Measurements from ENCODE around the gene SF3B2.
"Not testable (repeated sequence)": the region's sequence is repeated elsewhere in the genome, so short reads cannot be mapped to it uniquely, and the experiment has no call there.

The SF3B2 gene

DNA sequence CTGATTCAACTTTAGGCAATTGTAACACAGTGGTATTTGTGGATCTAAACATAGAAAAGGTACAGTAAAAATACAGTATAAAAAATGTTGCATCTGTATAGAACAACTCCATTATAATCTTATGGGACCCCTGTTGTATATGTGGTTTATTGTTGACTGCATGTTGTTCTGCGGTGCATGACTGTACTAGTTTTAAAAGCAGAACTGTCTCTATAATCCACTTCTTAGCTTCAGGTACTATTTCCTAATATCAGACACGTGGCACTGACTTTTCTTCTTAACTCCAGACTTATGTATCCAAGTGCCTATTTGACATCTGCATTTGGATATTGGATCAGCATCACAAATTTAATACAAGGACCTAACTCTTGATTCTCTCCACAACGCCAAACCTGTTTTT, 59.0 kb downstream of the SF3B2 start:
- no peak for DNase-seq (ENCODE audit: low read depth)

DNA sequence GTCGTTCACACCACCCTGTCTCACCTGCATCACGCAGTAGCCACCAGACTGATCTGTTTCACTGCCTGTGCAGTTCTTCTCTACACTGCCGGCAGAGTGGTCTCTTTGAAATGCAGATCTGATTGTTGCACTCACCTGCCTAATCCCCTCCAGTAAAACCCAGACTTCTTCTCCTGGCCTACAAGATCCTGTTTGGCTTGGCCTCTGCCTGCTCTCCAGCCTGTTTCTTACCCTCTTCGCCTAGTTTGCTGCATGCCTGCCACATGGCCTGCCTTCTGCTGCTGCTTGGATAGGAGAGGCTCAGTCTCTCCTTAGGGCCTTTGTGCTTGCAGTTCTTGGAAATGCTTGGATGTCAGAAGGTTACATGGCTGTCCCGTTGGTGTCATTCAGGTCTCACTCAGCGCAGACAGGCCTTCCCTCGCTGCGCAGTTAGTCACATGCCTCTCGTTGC, 59.9 kb downstream of the SF3B2 start:
- no peak for DNase-seq (ENCODE audit: low read depth)

DNA sequence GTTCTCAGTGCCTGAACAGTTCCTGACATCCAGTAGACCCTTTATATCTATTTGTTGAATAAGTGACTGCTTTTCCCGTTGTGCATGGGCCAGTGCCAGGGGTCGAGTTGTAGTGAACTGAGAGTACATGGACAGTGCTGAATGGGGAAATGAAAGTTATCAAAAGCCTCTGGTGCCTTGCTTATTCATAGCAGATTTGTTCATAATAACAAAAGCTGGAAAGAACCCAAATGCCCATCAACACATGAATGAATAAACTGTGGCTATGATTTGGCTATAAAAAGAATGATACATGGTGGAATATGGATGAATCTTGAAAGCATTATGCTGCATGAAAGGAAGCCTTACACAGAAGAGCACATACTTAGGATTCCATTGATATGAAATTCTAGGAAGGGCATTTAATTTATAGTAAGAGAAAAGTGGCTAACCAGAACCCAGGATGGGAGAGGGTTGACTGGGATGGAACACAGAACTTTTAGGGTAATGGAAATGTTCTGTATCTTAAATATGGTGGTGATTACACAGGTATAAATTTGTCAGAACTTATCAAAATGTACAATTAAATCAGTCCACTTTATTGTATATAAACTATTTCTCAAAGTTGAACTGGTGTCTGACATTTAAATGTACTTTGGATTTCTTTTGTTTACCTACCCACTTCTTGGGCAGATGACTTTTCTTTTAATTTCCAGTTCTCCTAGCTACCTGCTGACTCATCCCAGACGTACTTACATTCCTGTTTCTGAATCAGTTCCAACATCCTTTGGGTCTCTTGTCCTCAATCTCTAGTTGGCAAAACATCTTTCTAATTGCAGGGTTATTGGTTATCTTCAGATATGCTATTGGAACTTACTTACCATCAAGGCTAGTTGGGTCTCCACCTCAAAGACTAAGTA, 60.7 kb downstream of the SF3B2 start:
- no peak for DNase-seq (ENCODE audit: low read depth)

DNA sequence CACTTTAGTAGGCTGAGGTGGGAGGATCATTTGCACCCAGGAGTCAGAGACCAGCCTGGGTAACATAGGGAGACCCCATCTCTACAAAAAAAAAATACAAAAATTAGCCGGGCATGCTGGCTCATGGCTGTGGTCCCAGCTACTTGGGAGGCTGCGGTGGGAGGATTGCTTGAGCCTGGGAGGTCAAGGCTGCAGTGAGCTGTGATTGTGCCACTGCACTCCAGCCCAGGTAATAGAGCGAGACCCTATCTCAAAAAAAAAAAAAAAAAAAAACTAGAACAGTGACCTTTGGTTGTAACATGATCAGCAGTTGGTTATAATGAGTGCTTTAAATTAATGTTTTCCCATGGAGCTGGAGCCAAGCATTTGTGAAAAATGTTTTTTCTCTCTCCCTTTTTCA, 62.8 kb downstream of the SF3B2 start:
- DNase-seq (ENCODE audit: low read depth), result not testable (repeated sequence)

DNA sequence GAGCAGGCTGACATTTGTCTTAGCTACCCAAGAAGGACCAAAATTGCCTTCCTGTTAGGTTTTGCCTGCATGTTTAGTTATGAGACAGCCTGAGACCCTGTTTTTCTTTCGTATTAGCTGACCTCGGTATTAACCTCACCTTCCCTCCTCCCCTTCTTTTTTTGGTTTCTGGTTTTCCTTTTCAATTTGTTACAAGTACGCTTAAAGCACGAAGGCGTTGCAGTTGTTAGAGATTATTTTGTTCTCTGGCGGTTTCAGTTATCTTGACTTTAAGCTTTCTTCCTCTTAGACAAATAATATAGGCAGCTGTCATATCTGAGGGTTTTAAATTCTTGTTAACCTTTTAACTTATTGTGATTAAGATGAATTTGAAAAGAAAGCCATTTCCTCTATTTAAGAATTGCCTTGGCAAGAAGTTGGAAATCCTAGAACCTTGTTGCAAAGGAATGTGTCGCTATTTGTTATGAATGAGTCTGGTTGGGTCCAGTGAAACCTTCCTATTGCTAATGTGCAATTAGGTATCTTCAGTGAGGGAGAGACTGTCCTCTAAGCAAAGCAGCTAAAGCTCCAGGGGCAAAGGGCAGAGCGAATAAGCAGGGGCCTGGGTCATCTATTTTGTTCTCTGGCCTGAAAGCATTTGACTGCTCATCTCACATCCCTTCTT, 63.6 kb downstream of the SF3B2 start:
- no peak for DNase-seq (ENCODE audit: low read depth)

DNA sequence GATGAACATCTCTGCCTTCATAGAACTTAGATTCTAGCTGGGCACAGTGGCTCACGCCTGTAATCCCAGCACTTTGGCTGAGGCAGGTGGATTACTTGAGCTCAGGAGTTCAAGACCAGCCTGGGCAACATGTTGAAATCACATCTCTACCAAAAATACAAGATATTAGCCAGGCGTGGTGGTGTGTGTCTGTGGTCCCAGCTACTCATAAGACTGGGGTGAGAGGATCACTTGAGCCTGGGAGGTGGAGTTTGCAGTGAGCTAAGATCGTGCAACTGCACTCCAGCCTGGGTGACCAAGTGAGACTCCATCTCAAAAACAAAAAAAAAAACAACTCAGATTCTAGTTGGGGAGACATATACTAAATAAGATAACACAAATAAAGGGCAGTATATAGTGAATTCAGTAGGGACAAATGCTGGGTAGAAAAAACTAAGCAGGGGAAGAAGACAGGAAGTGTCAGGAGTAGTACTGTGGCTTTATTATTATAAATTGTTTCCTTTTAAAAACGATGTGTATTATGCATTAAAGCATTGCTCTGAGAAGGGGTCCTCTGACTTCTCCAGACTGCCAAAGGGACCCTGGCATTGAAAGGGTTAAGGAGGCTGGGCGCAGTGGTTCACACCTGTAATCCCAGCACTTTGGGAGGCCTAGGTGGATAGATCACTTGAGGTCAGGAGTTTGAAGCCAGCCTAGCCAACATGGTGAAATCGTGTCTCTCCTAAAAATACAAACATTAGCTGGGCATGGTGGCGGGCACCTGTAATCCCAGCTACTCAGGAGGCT, 64.6 kb downstream of the SF3B2 start:
- no peak for DNase-seq (ENCODE audit: low read depth)

DNA sequence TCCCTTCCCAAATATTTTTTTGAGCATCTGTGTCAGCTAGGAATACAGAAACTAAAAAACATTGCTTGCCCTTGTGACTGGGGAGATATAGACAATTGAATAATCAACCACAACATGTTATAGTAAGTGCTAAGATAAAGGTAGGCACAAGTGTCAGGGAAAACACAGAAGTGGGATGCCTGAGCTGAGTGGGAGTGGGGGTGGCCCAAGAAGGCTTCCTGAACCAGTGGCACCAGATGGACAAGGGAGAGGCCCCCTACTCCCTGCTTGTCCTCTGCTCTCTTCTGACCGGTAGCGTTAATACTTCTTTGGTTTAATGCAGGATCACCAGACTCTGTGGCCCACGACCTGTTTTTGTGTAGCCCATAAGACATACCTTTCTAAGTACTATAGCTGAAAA, 66.7 kb downstream of the SF3B2 start:
- no peak for DNase-seq (ENCODE audit: low read depth)
